HG03378 (cell line): ENCODE measurements around the gene HOXB4.

ENCODE experiments used
- ATAC-seq: cut with Tn5 transposase; IDR thresholded peaks from one replicate; pipeline ENCODE4 v1.9.1; 2021; ENCODE audit warnings: mild to moderate bottlenecking, moderate library complexity; ENCODE audit not compliant: unreplicated experiment

The HOXB4 gene

DNA sequence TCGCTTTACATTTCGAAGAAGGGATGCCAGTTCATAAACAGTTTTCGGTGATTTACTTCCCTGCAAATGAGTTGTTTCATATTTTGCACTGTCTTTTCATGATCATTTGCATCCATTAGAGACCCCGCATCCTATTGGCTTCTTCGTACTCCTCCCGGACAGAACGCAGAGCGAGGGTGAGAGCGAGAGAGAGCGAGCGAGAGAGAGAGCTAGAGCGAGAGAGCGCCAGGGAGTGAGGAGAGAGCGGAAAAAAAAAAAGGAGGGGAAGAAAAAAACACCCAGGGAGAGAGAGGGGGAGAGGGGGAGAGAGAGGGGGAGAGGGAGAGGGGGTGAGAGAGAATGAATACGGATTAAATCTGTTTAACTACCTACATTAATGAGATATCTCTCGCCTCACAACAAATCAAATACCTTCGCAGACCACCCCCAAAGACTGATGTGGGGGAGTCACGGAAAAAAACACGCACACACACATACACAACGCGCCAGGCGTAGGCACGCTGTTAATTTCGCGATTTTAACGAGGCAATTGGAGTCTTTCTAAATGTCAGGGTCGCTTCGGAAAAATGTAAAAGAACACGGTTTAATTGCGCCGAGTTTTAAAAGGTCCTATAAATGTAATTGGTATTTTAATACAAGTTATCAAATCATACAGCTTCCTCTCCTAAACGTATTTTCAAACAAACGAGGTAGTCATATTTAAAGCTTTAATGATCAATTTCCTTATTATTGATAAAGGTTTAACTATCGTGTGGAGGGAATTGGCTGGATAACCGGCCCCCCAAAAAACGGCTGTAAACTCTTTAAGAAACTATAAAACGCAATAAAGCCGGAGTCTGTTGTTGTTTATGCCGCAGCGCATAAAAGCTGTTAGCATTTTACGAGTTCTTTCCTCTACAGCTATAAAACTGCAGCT is 37.2 kb upstream of the HOXB4 start, which contains the start of gene HOXB8:
TSS of gene HOXB8 (minus strand) at position 246 of the 916 bp plus-strand sequence. CDS start 588 bp downstream, outside the sequence.
- no peak for ATAC-seq

DNA sequence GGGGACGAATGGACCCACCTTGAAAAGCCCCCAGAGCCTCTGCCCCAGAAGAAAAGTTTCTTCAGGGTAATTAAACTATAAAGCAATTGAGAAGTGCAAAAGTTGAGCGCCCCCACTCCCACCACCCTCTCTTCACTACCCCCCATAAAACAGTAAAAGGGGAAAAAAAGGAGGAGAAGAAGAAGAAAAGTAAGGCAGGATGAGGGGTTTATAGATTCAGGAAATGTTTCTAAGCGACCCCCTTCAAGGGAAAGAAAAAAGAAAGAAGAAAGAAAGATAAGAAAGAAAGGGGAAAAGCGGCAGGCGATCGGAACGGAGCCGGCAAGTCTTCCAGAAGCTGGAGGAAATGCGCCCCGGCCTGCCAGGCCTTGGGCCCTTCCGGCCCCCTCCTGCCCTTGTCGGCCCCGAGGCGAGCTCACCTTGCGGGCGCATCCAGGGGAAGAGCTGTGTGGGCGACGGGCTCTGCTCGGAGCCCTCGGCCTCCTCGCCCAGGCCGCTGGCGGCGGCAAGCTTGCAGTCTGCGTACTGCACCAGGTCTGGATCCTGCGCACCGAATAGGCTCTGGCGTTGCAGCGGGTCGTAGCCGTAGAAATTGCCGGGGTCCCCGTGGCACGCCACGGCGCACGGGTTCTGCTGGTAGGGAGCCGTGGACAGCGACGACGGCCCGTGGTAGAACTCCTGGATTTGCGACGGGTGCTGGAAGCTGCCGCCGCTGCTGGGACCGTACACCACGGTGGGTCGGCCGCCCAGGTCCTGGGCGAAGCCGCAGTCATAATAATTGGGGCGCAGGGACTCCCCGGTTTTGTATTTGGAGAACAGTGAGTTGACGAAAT is 35.9 kb upstream of the HOXB4 start:
- ATAC-seq = no peak

DNA sequence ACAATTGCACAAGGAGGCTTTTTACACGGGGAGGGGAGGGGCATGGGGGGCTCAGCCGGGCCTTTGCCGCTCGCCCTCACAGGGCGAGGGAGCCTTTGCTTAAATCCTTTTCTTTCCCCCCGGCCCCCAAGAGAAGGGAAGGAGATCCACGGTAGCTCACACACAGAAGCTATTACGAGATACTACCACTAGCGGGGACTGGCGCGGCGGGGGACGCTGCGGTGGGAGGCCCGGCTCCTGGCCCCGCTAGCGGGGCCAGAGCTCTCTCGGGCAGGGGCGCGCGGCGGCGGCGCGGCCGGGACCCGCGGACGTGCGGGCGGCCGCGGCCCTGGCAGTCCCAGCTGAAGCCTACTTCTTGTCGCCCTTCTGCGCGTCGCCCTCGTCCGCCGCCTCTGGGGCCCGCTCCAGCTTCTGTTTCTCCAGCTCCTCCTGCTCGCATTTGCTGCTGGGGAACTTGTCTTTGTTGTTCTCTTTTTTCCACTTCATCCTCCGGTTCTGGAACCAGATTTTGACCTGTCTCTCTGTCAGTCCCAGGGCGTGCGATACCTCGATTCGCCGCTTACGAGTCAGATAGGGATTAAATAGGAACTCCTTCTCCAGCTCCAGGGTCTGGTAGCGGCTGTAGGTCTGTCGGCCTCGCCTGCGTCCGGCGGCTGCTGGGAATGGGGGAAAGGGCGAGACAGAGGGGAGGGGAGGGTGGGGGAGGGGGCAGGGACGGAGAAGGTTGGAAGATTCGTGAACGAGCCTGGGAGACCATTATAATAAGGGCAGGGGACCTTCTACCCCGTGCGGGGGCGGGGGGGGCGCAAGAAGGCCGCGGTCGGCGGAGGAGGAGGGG is 34.9 kb upstream of the HOXB4 start:
- no peak for ATAC-seq

DNA sequence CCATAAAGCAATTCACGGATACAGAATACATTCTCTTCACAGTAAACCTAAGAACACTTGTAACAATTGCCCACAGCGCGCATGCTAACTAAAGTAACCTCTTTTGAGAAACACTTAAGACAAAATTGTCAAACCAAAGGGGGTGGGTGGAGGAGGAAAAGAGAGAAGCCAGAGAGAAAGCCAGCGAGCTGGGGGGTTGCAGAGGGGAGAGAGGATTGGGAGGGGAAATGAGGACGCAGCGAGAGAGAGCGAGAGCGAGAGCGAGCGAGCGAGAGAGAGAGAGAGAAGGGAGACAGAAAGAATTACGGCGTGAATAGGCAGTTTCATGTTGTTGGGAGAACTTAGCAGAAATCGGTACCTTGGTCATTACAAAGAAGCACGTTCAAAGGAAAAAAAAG is 34.3 kb upstream of the HOXB4 start:
- no peak for ATAC-seq

DNA sequence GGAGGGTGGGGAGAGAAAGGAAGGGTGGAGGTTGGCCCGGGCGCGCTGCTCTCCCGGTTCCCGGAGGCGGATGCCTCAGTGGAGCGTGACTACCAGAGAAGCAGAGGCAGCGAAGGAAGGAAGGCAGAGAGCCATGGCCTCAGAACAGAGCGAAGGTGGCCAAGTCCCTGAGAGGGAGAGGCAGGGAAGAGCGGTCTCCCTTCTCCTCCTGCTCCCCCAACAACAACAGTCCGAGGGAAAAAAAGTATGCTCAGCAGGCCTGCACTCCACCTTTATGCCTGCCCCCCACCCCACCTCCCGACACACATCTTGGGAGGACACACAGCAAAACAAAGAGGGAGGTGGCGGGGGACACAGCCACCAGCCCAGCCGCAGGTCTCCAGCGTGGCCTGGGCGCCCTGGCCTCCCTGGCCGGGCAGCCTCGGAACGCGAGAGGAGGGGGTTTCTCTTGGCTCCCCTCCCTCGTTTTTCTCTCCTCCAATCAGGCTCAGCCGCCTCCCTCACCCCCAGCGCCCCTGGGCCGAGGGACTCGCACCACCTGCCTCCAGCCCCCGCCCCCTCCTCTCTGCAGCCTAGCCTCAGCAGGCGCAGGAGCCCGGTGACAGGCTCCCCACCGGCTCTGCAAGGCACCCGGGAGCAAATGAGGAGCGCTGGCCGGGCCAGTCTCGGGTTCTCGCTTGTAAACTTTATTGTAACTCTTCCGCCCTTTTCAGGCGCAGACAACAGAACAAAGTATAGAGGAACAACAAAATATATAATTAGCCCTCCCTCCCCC is 33.7 kb upstream of the HOXB4 start:
- ATAC-seq = no peak

DNA sequence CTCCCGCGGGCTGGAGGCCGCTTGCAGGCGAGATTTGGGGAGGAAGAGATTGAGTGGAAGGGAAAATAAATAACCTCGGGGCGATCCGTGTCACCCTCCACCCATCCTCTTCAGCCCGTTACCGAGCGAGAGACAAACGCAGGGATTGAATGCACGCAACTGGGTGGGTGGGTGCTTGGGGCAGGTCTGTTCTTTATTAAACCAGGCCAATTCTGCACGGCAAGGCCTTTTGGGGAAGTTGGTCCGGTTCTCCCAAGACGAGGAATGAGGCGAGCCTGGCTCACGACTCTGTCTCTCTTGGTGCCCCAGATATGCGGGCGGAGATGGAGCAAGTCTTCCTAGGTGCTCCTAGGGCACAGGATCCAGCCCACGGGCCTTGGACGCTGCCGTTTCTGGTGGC is 33.1 kb upstream of the HOXB4 start:
- no peak for ATAC-seq

DNA sequence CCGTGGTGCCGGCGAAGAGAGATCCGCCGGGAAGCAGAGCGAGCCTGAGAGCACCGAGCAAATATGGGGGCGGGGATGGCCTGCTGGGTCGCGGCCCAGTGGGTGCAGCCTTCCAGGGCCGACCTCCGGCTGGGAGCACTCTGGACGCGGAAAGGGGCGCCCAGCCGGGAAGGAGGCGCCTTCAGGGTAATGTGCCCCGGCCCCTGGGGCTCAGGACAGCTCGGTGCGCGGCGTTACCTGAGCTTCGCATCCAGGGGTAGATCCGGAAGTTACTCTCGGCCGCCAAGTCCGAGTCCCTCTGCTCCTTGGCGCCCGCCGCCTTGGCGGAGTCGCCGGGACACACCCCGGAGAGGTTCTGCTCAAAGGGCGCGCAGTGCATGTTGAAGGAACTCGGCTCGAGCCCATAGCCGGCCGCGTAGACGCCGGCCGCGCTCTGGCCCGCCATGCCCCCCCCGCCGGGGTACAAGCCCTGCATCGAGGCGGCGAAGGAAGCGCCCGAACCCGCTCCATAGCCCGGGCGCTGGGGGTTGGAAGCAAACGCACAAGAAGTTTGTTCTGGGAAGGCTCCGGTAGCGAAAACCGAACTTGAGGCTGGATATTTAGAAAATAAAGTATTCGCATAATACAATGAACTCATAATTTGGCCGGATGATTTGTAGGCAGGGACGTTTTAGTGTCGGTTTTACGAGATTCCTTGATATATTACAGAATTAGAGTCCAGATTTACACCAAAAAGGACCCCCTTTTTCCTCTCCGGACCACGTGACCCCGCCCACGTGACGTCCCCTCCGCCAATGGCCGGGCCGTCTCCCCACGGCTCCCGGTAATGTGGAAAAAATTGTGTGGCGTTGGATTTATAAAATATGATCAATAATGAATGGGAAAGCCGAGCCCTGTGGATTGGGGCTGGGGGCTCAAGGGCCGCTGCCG is 32.4 kb upstream of the HOXB4 start, which contains the start of gene HOXB7:
TSS of gene HOXB7 (minus strand) at position 736 of the 930 bp plus-strand sequence. CDS start at position 637, 99 bp downstream.
- no peak for ATAC-seq

DNA sequence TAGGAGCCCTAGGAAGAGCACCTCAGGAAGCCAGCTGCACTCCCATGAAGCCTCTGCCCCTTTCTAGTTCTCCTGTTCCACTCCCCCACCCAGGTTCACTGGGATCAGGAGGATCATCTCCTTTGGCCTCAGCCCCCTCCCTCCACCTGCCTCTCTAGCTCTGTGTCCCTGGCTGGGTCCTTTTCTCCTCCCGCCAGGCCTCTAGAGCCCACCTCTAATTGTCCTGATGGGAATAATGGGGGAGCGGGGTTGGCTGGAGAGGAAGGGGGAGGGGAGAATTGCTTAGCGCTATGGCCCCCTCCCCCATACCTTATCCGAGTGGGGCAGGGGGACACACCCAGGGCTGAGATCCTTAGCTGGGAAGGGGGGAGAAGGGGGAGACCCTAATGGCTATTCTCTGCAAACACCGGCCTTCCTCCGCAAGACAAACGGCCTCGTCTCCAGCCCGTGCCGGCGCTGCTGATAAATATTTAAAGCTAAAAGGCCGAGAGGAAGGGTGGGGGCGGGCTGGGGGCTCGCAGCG is 31.7 kb upstream of the HOXB4 start:
- no peak for ATAC-seq

DNA sequence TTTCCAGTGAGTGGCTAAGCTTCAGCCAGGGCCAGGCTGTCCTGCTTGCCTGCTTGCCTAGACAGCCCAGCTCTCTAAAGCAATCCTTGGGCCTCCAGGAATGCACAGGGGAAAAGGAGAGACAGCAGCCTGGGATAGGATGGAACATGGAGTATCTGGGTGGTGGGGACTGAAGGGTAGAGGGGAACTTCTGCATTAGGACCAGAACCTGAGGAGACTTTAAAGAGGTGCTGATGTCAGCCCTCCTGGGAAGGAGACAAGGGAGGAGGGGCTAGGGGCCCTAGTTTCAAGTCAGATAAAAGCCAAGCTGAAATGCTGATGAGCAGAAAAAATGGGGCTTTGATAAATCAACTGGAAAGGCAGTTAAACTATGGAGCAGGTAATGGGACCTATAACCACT is 30.9 kb upstream of the HOXB4 start:
- ATAC-seq = no peak

DNA sequence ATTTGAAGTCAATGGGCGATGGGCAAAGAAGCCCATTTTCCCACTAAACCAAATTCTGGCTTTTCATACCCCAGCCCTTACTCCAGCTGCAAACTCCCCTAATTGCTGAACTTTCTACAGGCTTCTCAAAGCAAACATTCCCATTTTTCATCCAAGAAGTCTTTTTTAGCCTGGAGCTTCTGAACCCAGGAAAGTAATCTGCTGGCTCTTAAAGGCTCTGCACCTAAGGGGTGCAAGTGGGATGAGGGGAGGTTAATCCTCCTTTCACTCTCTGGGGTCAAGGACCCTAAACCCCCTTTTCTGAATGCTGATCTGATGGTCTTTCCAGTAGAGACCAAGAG is 30.3 kb upstream of the HOXB4 start:
- ATAC-seq = no peak

DNA sequence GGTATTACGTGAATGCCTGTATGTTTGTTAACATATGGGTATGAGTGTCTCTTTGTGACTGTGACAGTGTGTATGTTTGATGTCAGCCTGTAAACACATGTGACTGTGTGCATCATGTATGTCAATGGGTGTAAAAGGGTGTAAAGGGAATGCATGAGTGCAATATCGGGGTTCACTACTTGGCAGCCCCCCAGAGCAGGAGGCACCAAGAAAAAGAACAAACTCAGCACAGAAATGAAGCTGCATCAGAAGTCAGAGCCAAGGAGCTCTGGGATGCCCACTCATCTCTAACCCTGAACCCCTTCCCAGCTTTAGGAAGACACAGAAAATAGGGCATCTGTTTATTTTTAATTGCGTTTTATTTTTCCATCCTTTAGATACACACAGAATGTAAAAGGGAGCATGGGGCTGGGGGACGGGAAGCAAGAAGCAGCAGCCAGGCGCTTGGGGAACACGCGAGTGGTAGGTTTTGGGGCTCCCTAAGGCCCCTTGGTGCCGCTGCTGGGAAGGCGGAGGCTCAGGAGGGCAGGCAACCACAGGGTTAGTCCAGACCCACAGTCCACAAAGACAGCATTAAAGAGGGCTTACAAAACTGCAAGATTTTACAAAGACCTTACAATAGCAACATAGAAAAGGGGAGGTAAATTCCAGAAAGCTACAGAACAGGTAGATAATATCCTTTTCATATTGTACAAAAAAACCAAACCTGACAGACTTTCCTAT is 28.9 kb upstream of the HOXB4 start:
- no peak for ATAC-seq

DNA sequence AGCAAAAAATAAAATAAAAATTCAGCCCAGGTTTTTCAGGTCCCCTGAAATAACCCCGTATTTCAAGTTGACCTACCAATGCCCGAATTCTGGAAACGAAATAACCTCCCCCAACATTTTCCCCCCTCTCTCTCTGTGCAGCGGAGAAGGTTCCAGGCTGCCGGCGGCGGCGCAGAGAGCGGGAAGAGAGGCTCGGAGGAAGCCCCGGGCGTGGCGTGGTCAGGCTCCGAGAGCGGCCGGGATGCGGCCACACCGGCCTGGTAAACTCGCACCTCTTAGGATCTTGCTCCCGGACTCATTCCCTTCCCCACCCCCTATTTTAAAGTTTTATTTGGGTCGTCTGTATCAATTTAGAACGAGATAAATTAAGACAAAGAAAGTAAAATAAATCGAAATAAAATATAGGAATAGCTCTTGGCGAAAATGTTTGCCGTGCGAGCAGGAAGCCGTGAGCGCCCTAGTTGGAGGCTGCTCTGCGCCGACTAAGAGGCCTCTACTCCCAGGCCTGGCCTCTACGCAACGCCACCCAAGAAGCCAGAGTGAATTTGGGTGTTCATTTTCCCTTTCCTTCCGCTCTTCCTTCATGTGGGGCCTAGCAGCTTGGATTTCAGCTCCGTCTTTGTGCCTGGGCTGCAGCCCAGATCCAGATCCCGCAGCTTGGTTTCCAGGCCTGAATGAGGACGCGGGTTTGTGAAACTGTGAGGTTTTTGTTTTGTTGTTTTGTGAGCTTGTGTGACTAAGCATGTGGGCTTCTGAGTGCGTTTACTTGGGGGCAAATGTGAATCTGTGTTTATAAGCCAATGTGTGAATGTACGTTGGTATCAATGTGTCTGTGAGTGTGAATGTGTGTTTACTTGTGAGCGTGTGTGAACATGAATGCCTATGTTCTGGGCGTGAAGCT is 28.1 kb upstream of the HOXB4 start:
- no peak for ATAC-seq

DNA sequence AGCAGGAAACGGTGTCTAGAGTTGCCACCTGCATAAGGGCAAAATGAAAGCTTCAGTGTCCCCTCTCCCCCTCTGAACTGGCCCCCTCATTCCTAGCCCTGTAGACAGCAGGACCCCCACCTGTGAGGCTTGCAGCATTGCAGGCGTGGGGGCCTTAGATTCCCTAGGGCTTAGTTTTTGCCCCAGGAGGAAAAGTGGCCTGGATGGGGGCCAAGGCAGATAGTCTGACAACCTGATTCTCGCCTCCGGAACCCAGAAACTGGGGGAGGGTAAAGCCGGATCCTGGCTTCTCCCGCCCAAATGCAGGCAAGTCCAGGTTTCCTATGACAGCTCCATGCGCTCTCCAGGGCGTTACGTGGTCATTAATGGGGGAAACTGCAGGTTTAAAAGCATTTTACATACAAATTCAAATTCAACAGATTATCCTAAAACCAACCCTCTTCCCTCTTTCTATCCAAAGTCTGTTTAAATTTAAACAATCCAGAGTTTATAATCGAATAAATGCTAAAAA is 27.3 kb upstream of the HOXB4 start:
- ATAC-seq = no peak

DNA sequence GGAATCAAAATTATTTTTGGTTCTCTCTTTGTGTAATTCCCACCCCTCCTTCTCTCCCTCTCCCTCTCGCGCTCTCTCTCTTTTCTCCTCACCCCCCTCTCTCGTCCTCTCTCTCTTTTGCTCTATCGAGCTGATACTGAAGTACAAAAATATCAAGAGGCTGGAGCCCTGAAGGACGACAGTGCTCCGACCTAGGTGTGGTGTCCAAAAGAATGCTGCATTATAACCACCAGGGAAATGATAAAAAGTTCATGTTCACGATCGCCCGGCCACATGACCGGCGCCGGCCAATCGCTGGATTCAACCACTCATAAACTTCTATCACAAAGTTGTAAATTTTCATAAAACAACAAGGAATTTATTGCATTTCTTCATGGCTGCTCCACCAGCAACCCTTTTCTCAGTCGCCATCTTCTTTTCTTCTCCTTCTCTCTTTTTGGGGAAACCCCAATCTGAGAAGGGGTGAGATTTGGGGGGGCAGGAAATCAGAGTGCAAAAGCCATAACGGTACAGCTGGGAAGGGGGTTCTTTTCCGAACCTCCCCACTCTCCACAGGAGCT is 26.7 kb upstream of the HOXB4 start, which contains the start of gene HOXB6:
TSS of gene HOXB6 (minus strand) at position 217 of the 560 bp plus-strand sequence. CDS start 6,836 bp downstream, outside the sequence.
- ATAC-seq = no peak

DNA sequence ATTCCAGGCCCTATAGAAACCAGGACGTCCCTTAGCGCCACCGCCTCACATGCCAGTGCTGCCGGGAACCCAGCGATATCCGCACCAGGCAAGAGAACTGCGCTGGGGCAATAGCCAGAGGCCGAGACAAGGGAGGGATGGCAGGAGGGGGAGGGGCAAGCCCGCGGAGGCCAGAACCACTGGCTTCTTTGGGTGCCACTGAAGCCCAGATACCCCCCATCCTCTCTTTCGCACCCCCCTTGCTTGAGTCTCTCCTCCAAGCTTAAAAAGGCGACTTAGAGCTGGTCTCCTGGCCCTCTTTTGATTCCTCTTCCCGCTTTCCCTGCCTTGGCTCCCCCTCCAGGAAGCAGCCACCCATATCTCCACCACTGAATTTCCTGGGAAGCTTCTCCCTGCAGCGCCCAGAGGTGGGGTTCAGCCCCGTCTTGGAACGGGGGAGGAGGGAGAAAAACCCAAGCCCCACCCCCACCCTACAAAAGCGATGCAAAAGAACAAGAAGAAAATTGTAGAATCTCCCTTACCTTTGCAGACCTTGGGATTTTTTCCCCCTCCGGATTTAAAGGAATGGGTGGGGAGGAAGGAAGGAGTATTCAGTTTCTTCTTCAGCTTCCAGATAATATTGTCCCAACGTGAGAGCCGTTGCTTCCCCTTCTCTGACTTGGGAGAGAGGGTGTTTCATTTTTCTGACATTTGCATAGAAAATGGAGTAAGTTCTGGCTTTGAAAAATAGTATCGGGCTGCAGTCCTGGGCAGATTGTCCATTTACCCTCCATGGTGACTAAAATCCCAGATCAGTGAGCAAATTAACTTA is 26.0 kb upstream of the HOXB4 start:
- no peak for ATAC-seq
